Measurements from ENCODE around the gene SIPA1L3.

SIPA1L3 gene

DNA sequence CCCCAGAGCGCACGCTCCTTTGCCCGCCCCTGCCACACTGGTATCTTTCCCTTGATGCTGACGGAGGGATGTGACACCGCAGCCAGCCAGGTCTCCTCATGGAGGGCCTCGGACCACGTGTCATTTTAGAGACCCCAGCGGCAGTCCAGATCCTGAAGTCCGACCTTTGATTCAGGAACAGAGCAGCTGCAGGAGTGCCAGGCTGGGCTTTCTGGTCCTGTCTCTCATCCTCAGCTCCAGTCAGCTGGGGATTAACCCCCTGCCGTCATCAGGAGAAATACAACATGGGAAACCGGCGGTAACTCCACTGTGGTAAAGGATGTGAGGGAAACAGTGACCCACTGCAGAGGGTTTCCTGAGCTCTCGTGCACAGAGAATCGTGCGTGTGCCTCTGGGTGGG, 140.6 kb downstream of the SIPA1L3 start:
- H3K9ac ChIP-seq (ENCODE audit: insufficient read length, low read depth), result no peak overlapping the region
- H3K4me1 ChIP-seq (ENCODE audit: insufficient read depth, insufficient read length), result peaks cover 8% of the 10 kb centered on the region
- no peak for DNase-seq (ENCODE audit: low read depth, low spot score)
- no peaks in the 10 kb centered on the region for H3K27me3 ChIP-seq (ENCODE audit: insufficient read depth, insufficient read length)
- H3K9me3 ChIP-seq (ENCODE audit: insufficient read depth, low read length), result no peaks in the 10 kb centered on the region
- no peak overlapping the region for H3K4me3 ChIP-seq (ENCODE audit: insufficient read length, low read depth)
- no peak for TF ChIP-seq ZNF274 (IDR thresholded peaks at IDR 0.05; ENCODE audit: low read depth, low read length)
- no peak for TF ChIP-seq YY1 (IDR thresholded peaks at IDR 0.05; ENCODE audit: insufficient read depth, insufficient read length)
- TF ChIP-seq SUZ12 (IDR thresholded peaks at IDR 0.05; ENCODE audit: extremely low read depth, insufficient read depth, insufficient read length), result no peak
- no peaks in the 10 kb centered on the region for H3K36me3 ChIP-seq (ENCODE audit: insufficient read depth, insufficient read length, low read length)

DNA sequence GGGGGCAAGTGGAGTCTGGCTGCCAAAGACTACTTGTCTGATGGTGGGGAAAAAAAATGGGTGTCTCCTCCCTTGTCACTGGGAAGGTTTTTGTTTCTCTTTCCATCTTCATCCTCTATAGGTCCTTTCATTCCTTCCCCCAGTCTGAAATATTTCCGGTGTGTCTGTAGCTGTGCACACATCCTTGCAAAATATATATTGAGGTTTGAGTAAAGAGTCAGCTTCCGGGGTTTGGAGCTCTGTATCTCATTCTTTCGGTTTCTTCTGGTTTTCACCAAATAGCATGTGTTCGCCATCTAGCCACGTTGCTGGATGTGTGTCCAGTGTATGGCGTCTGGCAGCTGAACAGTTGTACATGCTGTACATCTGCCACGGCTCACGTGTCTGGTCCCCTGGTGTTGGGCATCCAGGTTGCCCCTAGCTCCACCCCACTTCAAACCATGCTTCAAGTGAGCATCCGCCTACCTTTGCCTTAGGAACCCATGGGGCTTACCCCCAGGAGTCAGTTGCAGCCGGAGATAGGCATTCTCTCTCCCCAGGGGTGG, 142.2 kb downstream of the SIPA1L3 start:
- no peak overlapping the region for H3K9ac ChIP-seq (ENCODE audit: insufficient read length, low read depth)
- H3K9me3 ChIP-seq (ENCODE audit: insufficient read depth, low read length), result no peaks in the 10 kb centered on the region
- no peak overlapping the region for H3K4me3 ChIP-seq (ENCODE audit: insufficient read length, low read depth)
- no peaks in the 10 kb centered on the region for H3K27me3 ChIP-seq (ENCODE audit: insufficient read depth, insufficient read length)
- DNase-seq (ENCODE audit: low read depth, low spot score), result no peak
- H3K4me1 ChIP-seq (ENCODE audit: insufficient read depth, insufficient read length), result peaks cover 4% of the 10 kb centered on the region
- no peak for TF ChIP-seq ZNF274 (IDR thresholded peaks at IDR 0.05; ENCODE audit: low read depth, low read length)
- TF ChIP-seq YY1 (IDR thresholded peaks at IDR 0.05; ENCODE audit: insufficient read depth, insufficient read length), result no peak
- no peak for TF ChIP-seq SUZ12 (IDR thresholded peaks at IDR 0.05; ENCODE audit: extremely low read depth, insufficient read depth, insufficient read length)
- no peaks in the 10 kb centered on the region for H3K36me3 ChIP-seq (ENCODE audit: insufficient read depth, insufficient read length, low read length)

DNA sequence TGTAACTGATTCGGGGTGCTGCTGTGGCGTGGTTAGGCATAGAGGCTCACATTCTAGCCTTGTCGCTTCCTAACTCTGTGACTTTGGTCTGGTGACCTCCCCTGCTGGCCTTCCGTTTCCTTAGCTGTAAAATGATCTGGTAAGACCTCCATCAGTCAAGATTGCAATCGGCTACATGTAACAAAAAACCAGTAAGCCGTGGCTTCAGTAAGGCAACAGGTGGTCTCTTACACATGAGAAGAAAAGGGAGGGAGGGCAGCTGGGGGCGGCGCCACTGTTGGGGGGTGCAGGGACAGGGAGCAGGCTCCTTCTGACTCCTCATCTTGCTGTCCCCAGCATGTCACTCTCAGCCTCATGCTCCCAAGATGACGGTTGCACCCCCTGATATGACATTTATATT, 148.0 kb downstream of the SIPA1L3 start:
- DNase-seq (ENCODE audit: low read depth, low spot score), result no peak
- Histone ChIP-seq H3K9me3 (ENCODE audit: insufficient read depth, low read length) (no peaks in the 10 kb centered on the region), H3K27me3 (ENCODE audit: insufficient read depth, insufficient read length) (no peaks in the 10 kb centered on the region), H3K9ac (ENCODE audit: insufficient read length, low read depth) (no peak overlapping the region), H3K4me3 (ENCODE audit: insufficient read length, low read depth) (no peak overlapping the region), H3K4me1 (ENCODE audit: insufficient read depth, insufficient read length) (peaks cover 17% of the 10 kb centered on the region), H3K36me3 (ENCODE audit: insufficient read depth, insufficient read length, low read length) (no peaks in the 10 kb centered on the region)
- TF ChIP-seq SUZ12 (IDR thresholded peaks at IDR 0.05; ENCODE audit: extremely low read depth, insufficient read depth, insufficient read length) (no peak), YY1 (IDR thresholded peaks at IDR 0.05; ENCODE audit: insufficient read depth, insufficient read length) (no peak), ZNF274 (IDR thresholded peaks at IDR 0.05; ENCODE audit: low read depth, low read length) (no peak)

- peak overlapping the region; percentile 61 for H3K9ac ChIP-seq (ENCODE audit: insufficient read length, low read depth)
- TF ChIP-seq ZNF274 (IDR thresholded peaks at IDR 0.05; ENCODE audit: low read depth, low read length) (no peak), YY1 (IDR thresholded peaks at IDR 0.05; ENCODE audit: insufficient read depth, insufficient read length) (no peak)
- H3K4me1 ChIP-seq (ENCODE audit: insufficient read depth, insufficient read length), result peaks cover 17% of the 10 kb centered on the region
- no peak overlapping the region for H3K4me3 ChIP-seq (ENCODE audit: insufficient read length, low read depth)
- H3K9me3 ChIP-seq (ENCODE audit: insufficient read depth, low read length), result no peaks in the 10 kb centered on the region
- no peaks in the 10 kb centered on the region for H3K27me3 ChIP-seq (ENCODE audit: insufficient read depth, insufficient read length)
- peak; percentile 59 for DNase-seq (ENCODE audit: low read depth, low spot score)
- H3K36me3 ChIP-seq (ENCODE audit: insufficient read depth, insufficient read length, low read length), result no peaks in the 10 kb centered on the region
Observed at GRCh38 chr19:38055655-38056521, 148.9 kb downstream of the SIPA1L3 start.

DNA sequence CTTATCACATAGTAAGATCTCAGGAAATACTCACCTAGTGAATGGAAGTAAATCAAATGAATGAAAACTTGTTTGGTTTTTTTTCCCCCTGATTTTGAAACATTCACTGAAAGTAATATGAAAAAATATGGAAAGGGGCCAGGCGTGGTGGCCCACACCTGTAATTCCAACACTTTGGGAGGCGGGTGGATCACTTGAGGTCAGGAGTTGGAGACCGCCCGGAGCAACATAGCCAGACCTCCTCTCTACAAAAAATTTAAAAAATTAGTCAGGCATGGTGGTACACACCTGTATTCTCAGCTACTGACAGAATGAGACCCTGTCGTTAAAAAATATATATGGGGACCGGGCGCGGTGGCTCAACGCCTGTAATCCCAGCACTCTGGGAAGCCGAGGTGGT, 149.6 kb downstream of the SIPA1L3 start:
- TF ChIP-seq ZNF274 (IDR thresholded peaks at IDR 0.05; ENCODE audit: low read depth, low read length) (no peak), YY1 (IDR thresholded peaks at IDR 0.05; ENCODE audit: insufficient read depth, insufficient read length) (no peak), SUZ12 (IDR thresholded peaks at IDR 0.05; ENCODE audit: extremely low read depth, insufficient read depth, insufficient read length) (no peak)
- H3K27me3 ChIP-seq (ENCODE audit: insufficient read depth, insufficient read length), result no peaks in the 10 kb centered on the region
- H3K4me3 ChIP-seq (ENCODE audit: insufficient read length, low read depth), result no peak overlapping the region
- DNase-seq (ENCODE audit: low read depth, low spot score), result no peak
- peaks cover 17% of the 10 kb centered on the region for H3K4me1 ChIP-seq (ENCODE audit: insufficient read depth, insufficient read length)
- H3K9ac ChIP-seq (ENCODE audit: insufficient read length, low read depth), result no peak overlapping the region
- H3K9me3 ChIP-seq (ENCODE audit: insufficient read depth, low read length), result no peaks in the 10 kb centered on the region
- no peaks in the 10 kb centered on the region for H3K36me3 ChIP-seq (ENCODE audit: insufficient read depth, insufficient read length, low read length)

DNA sequence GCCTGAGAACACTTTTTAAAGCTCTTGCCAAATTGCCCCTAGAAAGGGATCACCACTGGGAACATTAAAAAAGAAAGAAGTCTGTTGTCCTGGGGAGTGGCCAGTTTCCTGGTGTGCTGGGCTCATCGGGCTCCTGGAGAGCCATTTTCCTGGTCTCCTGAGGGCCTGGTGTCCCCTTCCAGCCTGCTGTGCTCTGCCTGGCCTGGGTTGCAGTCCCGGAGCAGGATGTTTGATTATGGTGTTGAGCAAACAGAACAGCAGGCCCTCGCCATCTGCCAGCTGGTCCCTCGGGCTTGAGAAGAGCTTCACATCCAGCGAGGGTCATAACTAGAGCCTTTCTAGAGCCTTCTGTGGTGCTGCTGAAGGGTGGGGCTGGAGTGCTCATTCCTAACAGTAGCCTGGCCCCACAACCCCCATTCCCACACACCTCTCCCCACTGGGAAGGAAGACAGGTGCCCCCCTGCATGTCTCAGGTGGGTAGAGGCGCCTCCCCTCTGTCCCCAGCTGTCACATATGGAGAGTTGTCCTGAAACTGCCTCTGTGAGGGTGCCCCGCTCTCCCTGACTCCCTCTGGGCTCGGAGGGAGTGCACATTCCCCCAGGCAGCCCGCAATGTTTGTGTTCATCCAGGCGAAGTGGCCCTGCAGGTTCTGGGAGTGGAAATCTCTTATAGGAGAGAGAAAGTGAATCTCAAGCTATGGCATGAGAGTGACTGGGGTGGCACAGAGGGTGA, 151.1 kb downstream of the SIPA1L3 start:
- no peaks in the 10 kb centered on the region for H3K27me3 ChIP-seq (ENCODE audit: insufficient read depth, insufficient read length)
- no peaks in the 10 kb centered on the region for H3K9me3 ChIP-seq (ENCODE audit: insufficient read depth, low read length)
- peaks cover 19% of the 10 kb centered on the region for H3K4me1 ChIP-seq (ENCODE audit: insufficient read depth, insufficient read length)
- H3K36me3 ChIP-seq (ENCODE audit: insufficient read depth, insufficient read length, low read length), result no peaks in the 10 kb centered on the region
- no peak for DNase-seq (ENCODE audit: low read depth, low spot score)
- TF ChIP-seq SUZ12 (IDR thresholded peaks at IDR 0.05; ENCODE audit: extremely low read depth, insufficient read depth, insufficient read length), result no peak
- no peak for TF ChIP-seq YY1 (IDR thresholded peaks at IDR 0.05; ENCODE audit: insufficient read depth, insufficient read length)
- no peak for TF ChIP-seq ZNF274 (IDR thresholded peaks at IDR 0.05; ENCODE audit: low read depth, low read length)
- no peak overlapping the region for H3K9ac ChIP-seq (ENCODE audit: insufficient read length, low read depth)
- no peak overlapping the region for H3K4me3 ChIP-seq (ENCODE audit: insufficient read length, low read depth)

DNA sequence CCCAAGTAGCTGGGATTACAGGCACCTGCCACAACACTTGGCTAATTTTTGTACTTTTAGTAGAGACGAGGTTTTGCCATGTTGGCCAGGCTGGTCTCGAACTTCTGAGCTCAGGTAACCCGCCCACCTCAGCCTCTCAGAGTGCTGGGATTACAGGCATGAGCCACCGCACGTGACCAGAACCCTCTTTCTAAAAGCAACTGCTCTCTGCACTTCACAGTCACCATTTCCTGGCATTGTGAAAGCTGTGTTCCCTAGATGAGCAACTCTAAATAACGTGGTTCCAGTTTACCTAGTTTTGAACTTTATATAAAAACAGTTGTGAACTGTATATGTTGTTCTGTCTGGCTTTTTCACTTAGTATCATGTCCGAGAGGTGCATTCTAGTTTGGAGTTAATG, 152.9 kb downstream of the SIPA1L3 start:
- no peak overlapping the region for H3K9ac ChIP-seq (ENCODE audit: insufficient read length, low read depth)
- no peak overlapping the region for H3K4me3 ChIP-seq (ENCODE audit: insufficient read length, low read depth)
- H3K36me3 ChIP-seq (ENCODE audit: insufficient read depth, insufficient read length, low read length), result no peaks in the 10 kb centered on the region
- H3K4me1 ChIP-seq (ENCODE audit: insufficient read depth, insufficient read length), result peaks cover 16% of the 10 kb centered on the region
- no peak for DNase-seq (ENCODE audit: low read depth, low spot score)
- no peaks in the 10 kb centered on the region for H3K27me3 ChIP-seq (ENCODE audit: insufficient read depth, insufficient read length)
- TF ChIP-seq SUZ12 (IDR thresholded peaks at IDR 0.05; ENCODE audit: extremely low read depth, insufficient read depth, insufficient read length) (no peak), YY1 (IDR thresholded peaks at IDR 0.05; ENCODE audit: insufficient read depth, insufficient read length) (no peak), ZNF274 (IDR thresholded peaks at IDR 0.05; ENCODE audit: low read depth, low read length) (no peak)
- H3K9me3 ChIP-seq (ENCODE audit: insufficient read depth, low read length), result no peaks in the 10 kb centered on the region
